Activated T-cell treated with anti-CD3 and anti-CD28 coated beads for 24 hours (primary cell): ENCODE data around the gene SNX33.
A peak's percentile ranks its signal among the peaks of the same experiment; 100 is the strongest.
"Not testable (repeated sequence)": the region's sequence is repeated elsewhere in the genome, so short reads cannot be mapped to it uniquely, and the experiment has no call there.

ENCODE experiments used
- DNase-seq: peaks from one replicate; pipeline ENCODE4 v3.0.0-alpha.2; 2020; ENCODE audit warnings: low read depth

SNX33 gene

DNA sequence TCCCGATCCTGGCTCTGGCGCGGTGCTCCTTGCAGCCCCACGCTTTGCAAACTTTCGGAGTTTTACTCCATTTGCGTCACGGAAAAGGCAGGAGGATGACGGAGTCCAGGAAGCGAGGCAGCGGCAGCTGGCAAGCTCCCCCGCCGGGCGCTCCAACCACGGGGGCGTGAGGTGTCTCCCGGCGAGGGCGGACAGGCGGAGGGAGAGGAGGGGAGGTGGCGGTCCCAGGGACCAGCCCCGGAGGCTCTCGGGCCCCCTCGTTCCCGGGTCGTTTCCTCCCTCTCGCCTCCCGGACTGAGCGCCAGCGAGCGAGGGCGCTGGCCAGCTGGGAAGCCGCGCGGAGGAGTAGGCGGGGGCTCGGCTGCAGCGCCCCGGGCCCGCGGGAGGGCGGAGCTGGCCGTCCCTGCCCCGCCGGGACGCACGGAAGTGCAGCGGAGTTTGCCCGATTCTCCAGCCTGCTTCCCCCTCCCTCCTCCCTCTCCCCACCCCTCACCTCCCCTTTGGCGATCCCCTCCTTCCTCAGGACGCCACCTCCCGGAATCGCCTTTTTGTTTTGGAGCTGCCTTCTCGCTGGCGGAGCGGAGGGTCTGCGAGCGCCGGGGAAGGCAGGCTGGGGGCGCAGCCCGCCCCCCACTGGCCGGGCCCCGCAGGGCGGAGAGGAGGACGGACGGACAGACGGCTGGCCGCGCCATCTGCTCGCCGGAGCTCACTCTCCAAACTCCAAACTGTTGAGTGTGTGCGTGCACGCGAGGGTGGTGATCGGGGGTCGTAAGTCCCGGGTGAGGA lies at the start of gene SNX33:
SNX33 (plus strand) TSS at position 543 of the 786 bp plus-strand sequence. CDS start 1,191 bp downstream, outside the sequence.
- peak; percentile 36 for DNase-seq

GRCh38 chr15:75598361-75598760 lies 49.4 kb upstream of the SNX33 start:
- no peak for DNase-seq

DNA sequence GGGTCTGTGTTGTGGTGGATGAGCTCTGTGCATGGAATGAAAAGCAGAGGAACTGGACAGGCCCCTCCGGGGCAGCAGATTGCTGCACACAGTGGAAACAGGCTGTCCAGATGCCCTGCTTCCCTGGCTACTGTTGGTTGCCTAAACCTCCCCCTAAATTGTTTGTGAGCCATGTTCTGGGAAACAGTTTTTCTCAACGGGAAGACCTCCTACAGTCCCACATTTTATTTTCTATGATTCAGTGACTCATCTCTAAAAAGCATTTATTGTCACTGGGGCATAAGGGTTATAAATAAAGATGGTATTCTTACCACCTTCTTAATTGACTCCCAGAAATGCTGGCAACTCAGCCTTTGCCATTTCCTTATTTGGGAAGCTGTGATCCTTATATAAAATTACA lies 48.3 kb upstream of the SNX33 start:
- no peak for DNase-seq

GRCh38 chr15:75606026-75606425 lies 41.7 kb upstream of the SNX33 start:
- no peak for DNase-seq

DNA sequence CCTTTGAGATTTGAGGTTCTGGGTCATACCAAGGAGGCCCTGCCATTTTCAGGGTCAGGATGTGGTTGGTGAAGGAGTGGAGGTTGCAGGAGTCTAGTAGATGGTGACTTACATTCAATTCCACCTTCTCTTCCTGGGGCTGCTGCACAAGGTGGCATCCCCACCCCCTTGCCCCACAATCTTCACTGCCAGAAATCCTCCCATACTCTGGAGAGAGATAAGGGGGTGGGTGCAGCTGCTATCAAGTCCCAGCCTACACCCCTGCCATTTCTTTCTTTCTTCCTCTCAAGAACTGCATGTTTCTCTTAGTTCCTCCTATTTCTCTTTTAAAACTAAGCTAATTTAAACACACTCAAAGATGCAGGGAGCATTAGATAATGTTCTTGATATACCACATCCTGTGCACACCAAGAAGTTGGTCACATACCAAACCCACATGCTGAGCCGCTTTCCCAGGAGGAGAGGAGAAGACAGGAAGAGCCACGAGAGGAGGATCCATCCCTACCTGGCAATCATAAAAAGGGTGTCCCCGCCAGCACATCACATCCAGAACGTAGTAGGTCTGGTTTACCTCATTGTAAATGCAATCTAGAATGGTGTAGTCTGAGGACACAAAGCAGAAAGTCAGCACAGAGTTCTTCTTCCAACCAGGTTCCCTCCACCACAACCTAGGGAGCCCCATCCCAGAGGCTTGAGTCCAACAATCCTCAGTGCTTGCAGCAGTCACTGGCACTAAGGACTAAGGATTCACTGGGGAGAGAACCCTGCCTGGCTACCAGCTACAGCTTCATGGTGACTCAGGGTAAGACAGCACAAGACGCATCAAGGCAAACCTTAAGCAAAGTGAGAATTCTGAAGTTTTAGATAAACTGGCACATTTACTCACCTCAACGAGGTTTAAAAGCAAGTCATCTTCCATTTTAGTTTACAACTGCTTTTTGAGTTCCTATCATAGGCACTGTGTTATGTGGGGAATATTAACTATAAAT lies 40.7 kb upstream of the SNX33 start:
- no peak for DNase-seq

- DNase-seq: no peak
Measured at GRCh38 chr15:75616766-75617165, 30.9 kb upstream of the SNX33 start.

GRCh38 chr15:75620058-75620820 lies 27.5 kb upstream of the SNX33 start:
- no peak for DNase-seq

GRCh38 chr15:75620841-75621391 lies 26.8 kb upstream of the SNX33 start:
- DNase-seq: no peak

DNA sequence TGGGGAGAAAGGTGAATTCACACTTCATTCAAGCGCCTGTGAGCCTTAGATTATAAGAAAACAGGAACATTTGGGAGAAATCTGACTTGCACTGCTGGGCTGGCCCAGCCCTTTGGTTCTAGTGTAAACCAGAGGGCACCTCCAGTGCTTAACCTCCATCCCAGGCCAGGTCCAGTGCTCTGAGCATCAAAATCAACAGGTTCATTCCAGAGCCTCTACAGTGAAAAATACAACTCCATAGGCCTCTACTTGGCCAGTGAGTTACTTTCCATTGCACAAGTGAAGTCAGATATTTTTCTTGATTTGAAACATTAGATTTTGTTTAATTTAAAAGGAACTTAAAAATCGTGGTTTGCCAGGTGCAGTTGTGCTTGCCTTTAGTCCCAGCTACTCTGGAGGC lies 25.2 kb upstream of the SNX33 start:
- no peak for DNase-seq

- DNase-seq: peak; percentile 91
Measured at GRCh38 chr15:75625542-75626347, 22.0 kb upstream of the SNX33 start, which contains the start of gene SNUPN. TSS of gene SNUPN (minus strand) at chr15:75625725. CDS start at chr15:75621051, 4,674 bp downstream.

DNA sequence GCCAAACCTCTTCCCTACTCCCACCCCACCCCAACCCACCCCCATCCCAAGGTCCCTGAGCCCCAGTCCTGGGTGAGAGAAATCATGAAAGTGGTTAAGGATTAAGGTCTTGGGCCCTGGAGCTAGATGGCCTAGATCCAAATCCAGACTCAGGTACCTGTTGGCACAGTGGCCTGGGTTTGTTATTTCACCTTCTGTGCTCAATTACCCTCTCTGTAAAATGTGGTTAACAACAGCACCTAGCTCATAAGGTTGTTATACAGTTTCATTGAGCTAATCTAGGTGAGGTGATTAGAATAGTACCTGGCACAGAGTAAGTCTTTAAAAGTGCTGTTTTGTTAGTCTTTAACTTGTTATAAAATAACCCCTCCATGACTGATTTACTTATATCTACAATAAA lies 15.8 kb upstream of the SNX33 start:
- no peak for DNase-seq

DNA sequence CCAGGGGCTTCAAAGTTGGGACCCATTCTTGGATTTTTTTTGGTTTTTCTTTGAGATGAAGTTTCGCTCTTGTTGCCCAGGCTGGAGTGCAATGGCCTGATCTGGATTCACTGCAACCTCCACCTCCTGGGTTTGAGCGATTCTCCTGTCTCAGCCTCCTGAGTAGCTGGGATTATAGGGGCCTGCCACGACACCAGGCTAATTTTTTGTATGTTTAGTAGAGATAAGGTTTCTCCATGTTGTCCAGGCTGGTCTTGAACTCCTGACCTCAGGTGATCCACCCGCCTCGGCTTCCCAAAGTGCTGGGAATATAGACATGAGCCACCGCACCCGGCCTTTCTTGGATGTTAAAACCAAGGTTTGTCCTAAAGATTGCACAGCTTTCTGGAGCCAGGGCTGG lies 13.8 kb upstream of the SNX33 start:
- not testable (repeated sequence) for DNase-seq

DNA sequence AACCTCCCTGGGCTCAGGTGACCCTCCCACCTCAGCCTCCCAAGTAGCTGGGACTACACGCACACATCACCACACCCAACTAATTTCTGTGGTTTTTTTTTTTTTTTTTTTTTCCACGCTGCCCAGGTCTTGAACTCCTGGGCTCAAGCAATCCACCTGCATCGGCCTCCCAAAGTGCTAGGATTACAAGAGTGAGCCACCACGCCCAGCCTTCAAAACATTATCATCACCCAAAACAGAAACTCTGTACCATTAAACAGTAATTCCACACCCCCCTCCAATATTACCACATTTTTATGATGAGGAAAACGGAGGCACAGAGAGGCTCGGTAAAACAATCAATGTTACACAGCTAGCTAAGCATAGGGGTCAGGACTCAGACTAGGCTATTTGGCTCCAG lies 11.7 kb upstream of the SNX33 start:
- no peak for DNase-seq

- DNase-seq: no peak
Measured at GRCh38 chr15:75637245-75638009, 10.3 kb upstream of the SNX33 start.

DNA sequence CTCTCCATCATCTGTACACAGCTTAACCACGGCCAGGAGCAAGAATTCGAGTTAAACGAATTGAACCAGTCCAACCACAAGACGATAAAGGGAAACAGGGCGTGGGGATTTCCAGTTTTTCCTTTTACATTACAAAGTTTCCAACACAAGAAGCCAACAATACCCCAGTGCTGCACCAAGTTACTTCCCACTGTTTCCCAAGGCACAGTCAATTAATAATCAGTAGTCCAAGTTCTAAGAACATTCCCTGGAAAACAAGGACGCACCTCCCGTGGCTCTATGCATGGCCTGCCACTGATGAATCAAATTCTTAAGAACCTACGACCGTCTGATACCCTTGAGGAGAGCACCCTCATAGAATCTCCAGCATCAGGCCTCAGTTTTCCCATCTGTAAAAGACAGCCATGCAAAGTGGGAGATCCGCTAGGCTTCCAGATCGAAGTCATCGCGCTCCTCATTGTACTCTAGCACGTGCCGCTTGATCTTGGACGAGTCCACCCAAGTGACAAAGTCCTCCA lies 8.5 kb upstream of the SNX33 start:
- no peak for DNase-seq

DNA sequence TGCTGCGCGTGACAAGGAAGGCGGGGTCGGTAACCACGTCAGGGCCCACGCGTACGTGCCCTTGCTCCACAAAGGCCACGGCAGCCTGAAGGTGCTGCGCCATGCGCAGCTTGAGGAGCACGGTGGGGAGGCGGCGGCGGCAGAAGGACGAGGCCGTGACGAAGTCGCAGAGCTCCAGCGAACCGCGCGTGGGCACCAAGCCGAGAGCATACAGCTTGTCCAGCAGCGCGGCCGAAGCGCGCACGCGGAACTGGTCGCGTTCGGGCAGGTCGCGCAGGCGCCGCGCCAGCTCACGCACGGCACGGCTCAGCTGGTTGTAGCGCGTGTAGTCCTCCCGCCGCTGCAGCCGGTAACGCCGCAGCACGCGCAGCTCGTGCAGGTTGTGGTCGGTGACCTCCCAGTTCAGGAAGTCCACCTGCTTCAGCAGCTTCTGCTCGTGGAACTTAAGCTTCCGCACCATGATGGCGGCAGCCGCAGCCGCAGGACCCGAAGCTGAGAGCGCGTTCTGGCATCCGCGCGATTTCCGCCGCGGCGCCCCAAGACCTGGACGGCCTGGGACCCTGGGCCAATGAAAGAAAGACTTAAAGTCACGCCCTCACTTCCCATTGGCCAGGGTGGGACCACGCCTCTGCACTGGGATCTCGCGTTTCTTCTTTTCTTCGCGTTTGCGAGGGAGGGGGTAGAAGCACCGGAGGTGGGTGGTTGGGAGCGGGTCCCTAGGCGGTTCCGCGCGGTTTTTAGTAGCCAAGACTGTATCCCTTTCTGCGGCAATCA lies 7.8 kb upstream of the SNX33 start, which contains the start of gene IMP3:
IMP3 (minus strand) TSS at position 516 of the 774 bp plus-strand sequence; CDS start at position 460, 56 bp downstream.
- peak; percentile 92 for DNase-seq

GRCh38 chr15:75640483-75641178 lies 7.1 kb upstream of the SNX33 start:
- peak; percentile 34 for DNase-seq

DNA sequence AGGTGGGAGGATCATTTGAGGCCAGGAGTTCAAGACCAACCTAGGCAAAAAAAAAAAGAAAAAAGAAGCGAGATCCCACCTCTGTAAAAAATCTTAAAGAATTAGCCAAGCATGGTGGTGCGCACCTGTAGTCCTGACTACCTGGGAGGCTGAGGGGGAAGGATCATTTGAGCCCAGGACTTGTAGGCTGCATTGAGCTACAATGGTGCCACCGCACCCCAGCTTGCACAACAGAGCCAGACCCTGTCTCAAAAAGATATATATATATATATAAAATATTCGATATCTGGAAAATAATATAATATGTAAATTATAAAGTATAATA lies 6.6 kb upstream of the SNX33 start:
- DNase-seq: no peak
